Skeletal muscle satellite cell (primary cell): ENCODE measurements around the gene CEP57L1.
"Not testable (repeated sequence)": the region's sequence is repeated elsewhere in the genome, so short reads cannot be mapped to it uniquely, and the experiment has no call there.

ENCODE experiments used
- H3K27me3 ChIP-seq: 2 replicates; pipeline ENCODE4 v1.7.0; 2013; ENCODE audit warnings: low read length; ENCODE audit not compliant: control insufficient read depth, insufficient read depth
- H3K36me3 ChIP-seq: 2 replicates; pipeline ENCODE4 v1.7.0; 2013; ENCODE audit warnings: mild to moderate bottlenecking, control low read depth, low read length; ENCODE audit not compliant: insufficient read depth
- H3K4me1 ChIP-seq: 2 replicates; pipeline ENCODE4 v1.7.0; 2013; ENCODE audit warnings: low read length; ENCODE audit not compliant: control insufficient read depth, insufficient read depth
- H3K4me2 ChIP-seq: 2 replicates; pipeline ENCODE4 v1.7.0; 2013; ENCODE audit warnings: mild to moderate bottlenecking, low read length
- H3K4me3 ChIP-seq: 2 replicates; pipeline ENCODE4 v1.7.0; 2013; ENCODE audit warnings: low read length
- H3K9ac ChIP-seq: 2 replicates; pipeline ENCODE4 v1.7.0; 2013; ENCODE audit warnings: mild to moderate bottlenecking, low read depth, low read length, moderate library complexity
- H3K9me3 ChIP-seq: replicated peaks from 2 replicates; pipeline ENCODE4 v1.7.0; 2013; ENCODE audit warnings: mild to moderate bottlenecking, control low read depth, low read length

The CEP57L1 gene

GRCh38 chr6:109179507-109179906 lies 84.2 kb downstream of the CEP57L1 start:
- Histone ChIP-seq H3K9ac (no peak overlapping the region), H3K4me1 (peaks cover 17% of the 10 kb centered on the region), H3K36me3 (no peaks in the 10 kb centered on the region), H3K4me3 (no peak overlapping the region), H3K4me2 (no peak overlapping the region), H3K9me3 (no peaks in the 10 kb centered on the region), H3K27me3 (peaks cover 8% of the 10 kb centered on the region)

DNA sequence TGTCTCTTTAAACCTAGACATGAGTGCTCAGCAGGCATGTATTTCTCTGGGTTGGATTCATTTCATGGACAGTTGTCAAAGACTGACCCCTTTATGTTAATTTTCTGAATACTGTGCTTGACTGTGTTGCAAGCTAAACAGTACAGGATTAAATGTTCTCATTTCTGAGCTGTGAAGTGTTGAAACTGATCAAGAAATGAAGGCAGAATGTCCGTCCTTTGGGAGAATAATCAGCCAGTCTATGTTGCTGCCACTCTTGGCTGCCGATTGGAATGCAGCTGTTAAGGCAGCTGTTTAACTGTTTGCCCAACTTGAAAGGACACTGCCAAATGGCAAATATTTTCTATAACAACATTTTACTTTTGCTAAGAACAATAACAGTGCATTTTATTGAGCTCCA lies 87.3 kb downstream of the CEP57L1 start:
- Histone ChIP-seq H3K36me3 (no peaks in the 10 kb centered on the region), H3K9ac (peak overlapping the region; percentile 5), H3K9me3 (no peaks in the 10 kb centered on the region), H3K4me2 (peak overlapping the region; percentile 32), H3K27me3 (peaks cover 24% of the 10 kb centered on the region), H3K4me1 (peaks cover 8% of the 10 kb centered on the region), H3K4me3 (no peak overlapping the region)

DNA sequence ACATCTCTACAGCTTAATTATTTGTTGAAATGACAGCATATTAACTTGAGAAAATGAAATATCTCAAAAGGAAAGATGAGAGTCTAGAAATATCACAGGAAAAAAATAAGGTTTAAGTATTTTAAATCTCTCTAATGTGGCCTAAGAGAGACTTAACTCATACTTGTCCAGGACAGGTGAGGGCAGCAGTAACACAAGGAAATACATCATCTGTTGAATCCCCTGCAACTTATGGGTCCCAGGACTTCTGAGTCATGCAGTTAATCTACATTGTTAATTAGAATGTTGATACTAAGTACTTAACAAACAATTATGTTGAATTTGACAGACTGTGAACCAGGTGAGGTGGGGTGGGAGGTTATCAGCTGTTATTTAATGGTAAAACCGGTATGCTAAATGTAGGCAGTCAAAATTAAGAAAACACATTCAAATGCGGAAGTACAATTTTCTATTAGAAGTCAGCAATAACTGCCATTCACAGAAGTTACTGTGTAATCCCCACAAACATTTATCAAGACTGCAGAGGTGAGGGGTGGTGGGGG lies 87.9 kb downstream of the CEP57L1 start:
- no peak overlapping the region for H3K4me3 ChIP-seq
- peaks cover 8% of the 10 kb centered on the region for H3K4me1 ChIP-seq
- peaks cover 24% of the 10 kb centered on the region for H3K27me3 ChIP-seq
- H3K9me3 ChIP-seq = no peaks in the 10 kb centered on the region
- H3K36me3 ChIP-seq = no peaks in the 10 kb centered on the region
- peak overlapping the region; percentile 32 for H3K4me2 ChIP-seq
- no peak overlapping the region for H3K9ac ChIP-seq

- Histone ChIP-seq H3K4me1 (peaks cover 8% of the 10 kb centered on the region), H3K9me3 (no peaks in the 10 kb centered on the region), H3K4me2 (no peak overlapping the region), H3K4me3 (no peak overlapping the region), H3K9ac (no peak overlapping the region), H3K27me3 (peaks cover 24% of the 10 kb centered on the region), H3K36me3 (no peaks in the 10 kb centered on the region)
Measured at GRCh38 chr6:109184638-109185037, 89.3 kb downstream of the CEP57L1 start.

DNA sequence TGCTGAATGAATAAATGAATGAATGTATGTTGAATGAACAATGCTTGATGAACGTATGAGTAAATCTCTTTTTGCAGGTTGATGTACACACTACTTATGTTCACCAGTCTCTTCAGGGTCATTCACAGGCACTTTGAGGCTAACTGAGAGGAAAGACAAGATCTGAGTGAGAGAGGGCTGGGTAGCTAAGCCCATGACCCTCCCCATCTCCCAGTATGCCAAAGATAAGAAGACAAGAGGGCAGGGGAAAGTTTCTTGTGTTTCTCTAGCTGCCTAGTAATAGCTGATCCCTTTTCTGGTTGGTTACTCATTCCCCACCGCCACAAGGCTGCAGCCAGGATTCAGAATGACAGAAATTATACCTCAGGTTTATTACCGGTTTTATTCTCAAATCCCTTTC lies 90.7 kb downstream of the CEP57L1 start:
- H3K9me3 ChIP-seq = no peaks in the 10 kb centered on the region
- H3K4me1 ChIP-seq = peaks cover 8% of the 10 kb centered on the region
- no peaks in the 10 kb centered on the region for H3K36me3 ChIP-seq
- H3K27me3 ChIP-seq = peaks cover 24% of the 10 kb centered on the region
- H3K9ac ChIP-seq = no peak overlapping the region
- H3K4me3 ChIP-seq = no peak overlapping the region
- no peak overlapping the region for H3K4me2 ChIP-seq

GRCh38 chr6:109187399-109188114 lies 92.2 kb downstream of the CEP57L1 start:
- Histone ChIP-seq H3K4me3 (no peak overlapping the region), H3K27me3 (peaks cover 24% of the 10 kb centered on the region), H3K4me1 (peaks cover 3% of the 10 kb centered on the region), H3K9ac (no peak overlapping the region), H3K4me2 (no peak overlapping the region), H3K9me3 (no peaks in the 10 kb centered on the region), H3K36me3 (no peaks in the 10 kb centered on the region)

DNA sequence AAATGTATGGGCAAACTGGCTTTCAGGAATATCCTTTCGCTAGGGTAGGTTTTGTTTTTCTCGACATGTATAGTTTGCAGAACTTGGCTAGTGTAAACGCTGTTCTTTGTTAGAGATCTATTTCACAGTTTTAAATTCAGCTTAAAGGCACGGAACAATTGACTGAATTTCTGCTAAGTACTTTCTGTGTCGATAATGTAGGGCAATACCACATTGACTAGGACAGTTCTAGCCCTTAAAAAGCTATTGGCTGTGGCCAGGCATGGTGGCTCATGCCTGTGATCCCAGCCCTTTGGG lies 92.8 kb downstream of the CEP57L1 start:
- H3K36me3 ChIP-seq = no peaks in the 10 kb centered on the region
- no peak overlapping the region for H3K4me2 ChIP-seq
- no peak overlapping the region for H3K9ac ChIP-seq
- H3K4me3 ChIP-seq = no peak overlapping the region
- no peaks in the 10 kb centered on the region for H3K9me3 ChIP-seq
- H3K4me1 ChIP-seq = no peaks in the 10 kb centered on the region
- H3K27me3 ChIP-seq = peaks cover 24% of the 10 kb centered on the region

- not testable (repeated sequence) for H3K4me3 ChIP-seq, H3K4me1 ChIP-seq, H3K36me3 ChIP-seq, H3K4me2 ChIP-seq, H3K9ac ChIP-seq, H3K9me3 ChIP-seq, H3K27me3 ChIP-seq
Measured at GRCh38 chr6:109191368-109191767, 96.1 kb downstream of the CEP57L1 start.

GRCh38 chr6:109192865-109193264 lies 97.6 kb downstream of the CEP57L1 start:
- no peak overlapping the region for H3K4me2 ChIP-seq
- H3K9ac ChIP-seq = no peak overlapping the region
- H3K36me3 ChIP-seq = no peaks in the 10 kb centered on the region
- H3K4me1 ChIP-seq = no peaks in the 10 kb centered on the region
- no peak overlapping the region for H3K4me3 ChIP-seq
- no peaks in the 10 kb centered on the region for H3K9me3 ChIP-seq
- no peaks in the 10 kb centered on the region for H3K27me3 ChIP-seq

GRCh38 chr6:109194880-109195279 lies 99.6 kb downstream of the CEP57L1 start:
- no peak overlapping the region for H3K4me2 ChIP-seq
- H3K36me3 ChIP-seq = no peaks in the 10 kb centered on the region
- no peak overlapping the region for H3K4me3 ChIP-seq
- no peak overlapping the region for H3K9ac ChIP-seq
- H3K27me3 ChIP-seq = no peaks in the 10 kb centered on the region
- H3K4me1 ChIP-seq = no peaks in the 10 kb centered on the region
- H3K9me3 ChIP-seq = no peaks in the 10 kb centered on the region

- H3K4me3 ChIP-seq = no peak overlapping the region
- H3K9ac ChIP-seq = no peak overlapping the region
- no peaks in the 10 kb centered on the region for H3K36me3 ChIP-seq
- no peaks in the 10 kb centered on the region for H3K9me3 ChIP-seq
- no peak overlapping the region for H3K4me2 ChIP-seq
- H3K4me1 ChIP-seq = no peaks in the 10 kb centered on the region
- H3K27me3 ChIP-seq = no peaks in the 10 kb centered on the region
Measured at GRCh38 chr6:109197061-109197460, 101.8 kb downstream of the CEP57L1 start.
